BLaER1 (cell line): ENCODE data around the gene GLTP.

ENCODE experiments used
- H3K27ac ChIP-seq: shearing (Covaris generic); formaldehyde crosslinking; 2 replicates; pipeline ENCODE4 v1.8.1; 2022
- H3K27me3 ChIP-seq: shearing (Covaris generic); formaldehyde crosslinking; 2 replicates; pipeline ENCODE4 v1.8.1; 2022
- H3K36me3 ChIP-seq: shearing (Covaris generic); formaldehyde crosslinking; 2 replicates; pipeline ENCODE4 v1.8.1; 2022
- H3K4me1 ChIP-seq: shearing (Covaris generic); formaldehyde crosslinking; 2 replicates; pipeline ENCODE4 v1.8.1; 2022
- H3K4me2 ChIP-seq: shearing (Covaris generic); formaldehyde crosslinking; 2 replicates; pipeline ENCODE4 v1.8.1; 2022
- H3K4me3 ChIP-seq: shearing (Covaris generic); formaldehyde crosslinking; 2 replicates; pipeline ENCODE4 v1.8.1; 2022
- H3K9ac ChIP-seq: shearing (Covaris generic); formaldehyde crosslinking; 2 replicates; pipeline ENCODE4 v1.8.1; 2022
- H3K9me3 ChIP-seq: shearing (Covaris generic); formaldehyde crosslinking; 2 replicates; pipeline ENCODE4 v1.8.1; 2022
- H4K20me1 ChIP-seq: shearing (Covaris generic); formaldehyde crosslinking; 2 replicates; pipeline ENCODE4 v1.8.1; 2022
- Cebpa-rat ChIP-seq: shearing (Covaris generic); IDR thresholded peaks from 2 replicates; pipeline ENCODE4 v1.8.1; 2022

GLTP gene

GRCh38 chr12:109921982-109922381, 41.6 kb upstream of the GLTP start:
- no peak overlapping the region for H3K4me2 ChIP-seq
- TF ChIP-seq Cebpa-rat = no peak
- H3K4me1 ChIP-seq = peaks cover 30% of the 10 kb centered on the region
- H3K9ac ChIP-seq = no peak overlapping the region
- no peaks in the 10 kb centered on the region for H3K9me3 ChIP-seq
- no peaks in the 10 kb centered on the region for H4K20me1 ChIP-seq
- no peaks in the 10 kb centered on the region for H3K27me3 ChIP-seq
- H3K4me3 ChIP-seq = no peak overlapping the region
- no peak overlapping the region for H3K27ac ChIP-seq
- H3K36me3 ChIP-seq = peaks cover 72% of the 10 kb centered on the region

GRCh38 chr12:109920261-109920780, 40.0 kb upstream of the GLTP start:
- H3K4me1 ChIP-seq = peaks cover 17% of the 10 kb centered on the region
- no peaks in the 10 kb centered on the region for H3K27me3 ChIP-seq
- H3K4me2 ChIP-seq = no peak overlapping the region
- no peak overlapping the region for H3K9ac ChIP-seq
- no peak overlapping the region for H3K4me3 ChIP-seq
- no peak for TF ChIP-seq Cebpa-rat
- H4K20me1 ChIP-seq = no peaks in the 10 kb centered on the region
- no peaks in the 10 kb centered on the region for H3K9me3 ChIP-seq
- H3K27ac ChIP-seq = no peak overlapping the region
- H3K36me3 ChIP-seq = peaks cover 81% of the 10 kb centered on the region

- TF ChIP-seq Cebpa-rat = no peak
- Histone ChIP-seq H3K9me3 (no peaks in the 10 kb centered on the region), H3K27ac (no peak overlapping the region), H3K27me3 (no peaks in the 10 kb centered on the region), H3K4me3 (no peak overlapping the region), H4K20me1 (0 out of 2 replicates have a peak, but pooled peaks cover 5% of the 10 kb centered on the region), H3K4me1 (peaks cover 8% of the 10 kb centered on the region), H3K36me3 (peaks cover 89% of the 10 kb centered on the region), H3K9ac (no peak overlapping the region), H3K4me2 (no peak overlapping the region)
These were observed 39.1 kb upstream of the GLTP start for GRCh38 chr12:109919456-109919855.

- TF ChIP-seq Cebpa-rat = no peak
- Histone ChIP-seq H3K27me3 (no peaks in the 10 kb centered on the region), H3K4me3 (no peak overlapping the region), H3K27ac (no peak overlapping the region), H3K9ac (no peak overlapping the region), H3K4me2 (no peak overlapping the region), H3K36me3 (peaks cover 100% of the 10 kb centered on the region), H3K4me1 (no peaks in the 10 kb centered on the region), H4K20me1 (0 out of 2 replicates have a peak, but pooled peaks cover 5% of the 10 kb centered on the region), H3K9me3 (no peaks in the 10 kb centered on the region)
These were observed 35.7 kb upstream of the GLTP start for GRCh38 chr12:109916045-109916444.

- Histone ChIP-seq H4K20me1 (0 out of 2 replicates have a peak, but pooled peaks cover 5% of the 10 kb centered on the region), H3K36me3 (peaks cover 100% of the 10 kb centered on the region)
These were observed 35.1 kb upstream of the GLTP start for GRCh38 chr12:109915171-109916040.

GRCh38 chr12:109914461-109914860, 34.1 kb upstream of the GLTP start:
- H3K9me3 ChIP-seq = no peaks in the 10 kb centered on the region
- no peaks in the 10 kb centered on the region for H3K4me1 ChIP-seq
- 0 out of 2 replicates have a peak, but pooled peaks cover 5% of the 10 kb centered on the region for H4K20me1 ChIP-seq
- peaks cover 100% of the 10 kb centered on the region for H3K36me3 ChIP-seq
- no peak overlapping the region for H3K4me2 ChIP-seq
- no peak for TF ChIP-seq Cebpa-rat
- no peak overlapping the region for H3K27ac ChIP-seq
- no peaks in the 10 kb centered on the region for H3K27me3 ChIP-seq
- H3K4me3 ChIP-seq = no peak overlapping the region
- H3K9ac ChIP-seq = no peak overlapping the region

More at GRCh38 chr12:109915171-109916040, 35.1 kb upstream of the GLTP start:
- Histone ChIP-seq H3K9me3 (no peaks in the 10 kb centered on the region), H3K4me2 (no peak overlapping the region), H3K27ac (no peak overlapping the region), H3K4me1 (no peaks in the 10 kb centered on the region), H3K27me3 (no peaks in the 10 kb centered on the region), H3K9ac (no peak overlapping the region), H3K4me3 (no peak overlapping the region)
- no peak for TF ChIP-seq Cebpa-rat

GRCh38 chr12:109912855-109913321, 32.5 kb upstream of the GLTP start:
- no peaks in the 10 kb centered on the region for H3K4me1 ChIP-seq
- H3K9me3 ChIP-seq = no peaks in the 10 kb centered on the region
- TF ChIP-seq Cebpa-rat = no peak
- H3K27me3 ChIP-seq = no peaks in the 10 kb centered on the region
- 0 out of 2 replicates have a peak, but pooled peaks cover 5% of the 10 kb centered on the region for H4K20me1 ChIP-seq
- no peak overlapping the region for H3K4me3 ChIP-seq
- no peak overlapping the region for H3K27ac ChIP-seq
- H3K9ac ChIP-seq = no peak overlapping the region
- no peak overlapping the region for H3K4me2 ChIP-seq
- peaks cover 100% of the 10 kb centered on the region for H3K36me3 ChIP-seq

- H3K4me1 ChIP-seq = no peaks in the 10 kb centered on the region
- 0 out of 2 replicates have a peak, but pooled peaks cover 10% of the 10 kb centered on the region for H4K20me1 ChIP-seq
- no peak for TF ChIP-seq Cebpa-rat
- H3K9me3 ChIP-seq = no peaks in the 10 kb centered on the region
- no peak overlapping the region for H3K27ac ChIP-seq
- H3K27me3 ChIP-seq = no peaks in the 10 kb centered on the region
- no peak overlapping the region for H3K4me3 ChIP-seq
- H3K36me3 ChIP-seq = peaks cover 100% of the 10 kb centered on the region
- H3K9ac ChIP-seq = no peak overlapping the region
- H3K4me2 ChIP-seq = no peak overlapping the region
These were observed 30.6 kb upstream of the GLTP start for GRCh38 chr12:109910969-109911348.

GRCh38 chr12:109910254-109910968, 30.1 kb upstream of the GLTP start:
- H3K4me2 ChIP-seq = no peak overlapping the region
- H3K27me3 ChIP-seq = no peaks in the 10 kb centered on the region
- H3K4me3 ChIP-seq = no peak overlapping the region
- H4K20me1 ChIP-seq = 0 out of 2 replicates have a peak, but pooled peaks cover 10% of the 10 kb centered on the region
- H3K9ac ChIP-seq = no peak overlapping the region
- no peaks in the 10 kb centered on the region for H3K4me1 ChIP-seq
- peaks cover 100% of the 10 kb centered on the region for H3K36me3 ChIP-seq
- no peak for TF ChIP-seq Cebpa-rat
- no peak overlapping the region for H3K27ac ChIP-seq
- H3K9me3 ChIP-seq = no peaks in the 10 kb centered on the region
